ENCODE data around the gene FSTL4. TPM values are rescaled to one million over a fixed set of nuclear protein-coding genes. Genes with fewer than 3 reads are reported as not detected.

FSTL4 gene
- total RNA-seq, 2 donors from 2014 or later: 4.4 to 5.5 TPM

DNA sequence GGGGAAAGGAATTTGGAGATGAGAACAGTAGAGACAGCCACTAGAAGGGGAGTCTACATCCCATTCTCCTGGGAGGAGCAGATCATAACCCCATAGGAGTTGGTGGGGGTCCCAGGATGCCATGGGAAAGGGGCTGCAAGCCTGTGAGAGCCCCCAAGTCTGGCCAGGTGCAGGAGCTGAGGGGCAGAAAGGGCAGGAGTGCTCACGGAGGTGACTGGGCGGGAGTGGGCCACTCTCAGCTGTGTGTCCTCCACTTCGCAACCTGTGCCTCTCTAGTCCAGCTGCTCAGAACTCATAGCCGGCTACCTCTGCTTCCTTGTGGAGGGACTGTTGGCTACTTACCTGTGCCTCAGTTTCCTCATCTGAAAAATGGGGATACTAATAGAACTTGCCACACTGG lies 263.9 kb downstream of the FSTL4 start:
- Histone ChIP-seq H3K4me1 (ENCODE audit: control insufficient read depth, insufficient read depth, low read length) (no peaks in the 10 kb centered on the region), H3K36me3 (ENCODE audit: control insufficient read depth, insufficient read depth, low read length) (no peaks in the 10 kb centered on the region), H3K9me3 (ENCODE audit: control insufficient read depth, low read length) (no peaks in the 10 kb centered on the region), H3K27me3 (ENCODE audit: control insufficient read depth, insufficient read depth, low read length, poor library complexity, severe bottlenecking) (no peaks in the 10 kb centered on the region), H3K9ac (ENCODE audit: extremely low read depth, low read length, poor library complexity, severe bottlenecking) (no peak overlapping the region), H3K4me3 (ENCODE audit: low read length) (no peak overlapping the region), H3K27ac (ENCODE audit: low read depth, low read length) (no peak overlapping the region)
- Mint-ChIP-seq H3K4me3 (no peak overlapping the region), H3K27me3 (ENCODE audit: insufficient read depth) (no peaks in the 10 kb centered on the region), H3K27ac (no peak overlapping the region), H3K4me1 (peaks cover 2% of the 10 kb centered on the region), H3K36me3 (ENCODE audit: low read depth) (no peaks in the 10 kb centered on the region), H3K9me3 (no peaks in the 10 kb centered on the region)
- DNase-seq: no peak
- TF ChIP-seq, protein P1, sequence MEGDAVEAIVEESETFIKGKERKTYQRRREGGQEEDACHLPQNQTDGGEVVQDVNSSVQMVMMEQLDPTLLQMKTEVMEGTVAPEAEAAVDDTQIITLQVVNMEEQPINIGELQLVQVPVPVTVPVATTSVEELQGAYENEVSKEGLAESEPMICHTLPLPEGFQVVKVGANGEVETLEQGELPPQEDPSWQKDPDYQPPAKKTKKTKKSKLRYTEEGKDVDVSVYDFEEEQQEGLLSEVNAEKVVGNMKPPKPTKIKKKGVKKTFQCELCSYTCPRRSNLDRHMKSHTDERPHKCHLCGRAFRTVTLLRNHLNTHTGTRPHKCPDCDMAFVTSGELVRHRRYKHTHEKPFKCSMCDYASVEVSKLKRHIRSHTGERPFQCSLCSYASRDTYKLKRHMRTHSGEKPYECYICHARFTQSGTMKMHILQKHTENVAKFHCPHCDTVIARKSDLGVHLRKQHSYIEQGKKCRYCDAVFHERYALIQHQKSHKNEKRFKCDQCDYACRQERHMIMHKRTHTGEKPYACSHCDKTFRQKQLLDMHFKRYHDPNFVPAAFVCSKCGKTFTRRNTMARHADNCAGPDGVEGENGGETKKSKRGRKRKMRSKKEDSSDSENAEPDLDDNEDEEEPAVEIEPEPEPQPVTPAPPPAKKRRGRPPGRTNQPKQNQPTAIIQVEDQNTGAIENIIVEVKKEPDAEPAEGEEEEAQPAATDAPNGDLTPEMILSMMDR (conservative IDR thresholded peaks at IDR 0.05): no peak
- 80 to 94% methylated on average over 1 to 4 of the region's 4 CpGs for WGBS, 2 experiments (ENCODE audit: insufficient coverage in 1 of 2, insufficient read length in 1 of 2)

DNA sequence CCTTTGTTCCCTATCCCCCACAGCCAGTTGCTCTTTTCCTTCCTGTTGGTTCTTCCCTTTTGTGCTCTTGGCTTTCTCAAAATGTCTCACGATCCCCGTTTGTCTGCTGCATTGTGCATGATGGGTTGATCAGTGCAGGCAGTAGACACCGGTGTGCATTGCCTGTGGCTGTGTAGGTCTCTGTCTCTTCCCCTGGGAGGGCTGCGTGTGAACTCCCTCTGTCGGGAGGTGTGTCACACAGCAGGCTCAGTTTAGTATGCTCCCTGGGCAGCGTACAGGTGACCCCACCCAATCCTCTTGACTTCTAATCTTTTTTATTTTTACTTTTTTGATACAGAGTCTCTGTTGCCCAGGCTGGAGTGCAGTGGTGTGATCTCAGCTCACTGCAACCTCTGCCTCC lies 265.3 kb downstream of the FSTL4 start:
- TF ChIP-seq, protein P1 (conservative IDR thresholded peaks at IDR 0.05): peak; percentile 53
- Histone ChIP-seq H3K9me3 (ENCODE audit: control insufficient read depth, low read length) (no peaks in the 10 kb centered on the region), H3K36me3 (ENCODE audit: control insufficient read depth, insufficient read depth, low read length) (no peaks in the 10 kb centered on the region), H3K27ac (ENCODE audit: low read depth, low read length) (no peak overlapping the region), H3K9ac (ENCODE audit: extremely low read depth, low read length, poor library complexity, severe bottlenecking) (no peak overlapping the region), H3K27me3 (ENCODE audit: control insufficient read depth, insufficient read depth, low read length, poor library complexity, severe bottlenecking) (no peaks in the 10 kb centered on the region), H3K4me3 (ENCODE audit: low read length) (no peak overlapping the region), H3K4me1 (ENCODE audit: control insufficient read depth, insufficient read depth, low read length) (no peaks in the 10 kb centered on the region)
- H3K4me3 Mint-ChIP-seq: no peak overlapping the region
- H3K4me1 Mint-ChIP-seq: peaks cover 3% of the 10 kb centered on the region
- WGBS, 2 experiments (ENCODE audit: insufficient coverage in 1 of 2, insufficient read length in 1 of 2): 67 to 76% methylated on average over 2 to 6 of the region's 6 CpGs
- DNase-seq: no peak
- H3K27ac Mint-ChIP-seq: no peak overlapping the region
- no peaks in the 10 kb centered on the region for H3K27me3 Mint-ChIP-seq (ENCODE audit: insufficient read depth)
- H3K9me3 Mint-ChIP-seq: no peaks in the 10 kb centered on the region
- no peaks in the 10 kb centered on the region for H3K36me3 Mint-ChIP-seq (ENCODE audit: low read depth)

DNA sequence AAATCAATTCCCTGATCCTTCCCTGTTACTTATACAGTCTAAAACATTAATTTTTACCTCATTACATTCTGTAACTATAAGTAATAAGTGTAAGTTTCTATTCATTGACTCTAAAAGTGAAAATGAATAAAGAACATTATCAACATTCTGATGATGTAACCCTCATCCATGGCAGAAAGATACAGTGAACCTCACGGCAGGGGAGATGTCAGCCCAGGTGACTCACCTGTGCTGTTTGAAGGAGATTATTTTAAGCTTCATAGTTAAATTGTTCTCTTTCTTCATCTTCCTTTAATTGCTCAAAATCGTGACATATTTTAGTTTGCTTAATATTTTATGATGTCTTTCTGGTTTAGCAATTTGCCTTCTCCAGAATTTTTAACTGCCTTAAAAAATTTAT lies 268.1 kb downstream of the FSTL4 start:
- Mint-ChIP-seq H3K4me3 (no peak overlapping the region), H3K4me1 (peaks cover 3% of the 10 kb centered on the region)

More for the DNA sequence above, 268.1 kb downstream of the FSTL4 start:
- no peak overlapping the region for H3K4me3 ChIP-seq (ENCODE audit: low read length)
- no peaks in the 10 kb centered on the region for H3K9me3 ChIP-seq (ENCODE audit: control insufficient read depth, low read length)
- Mint-ChIP-seq H3K27me3 (ENCODE audit: insufficient read depth) (no peaks in the 10 kb centered on the region), H3K27ac (no peak overlapping the region), H3K9me3 (no peaks in the 10 kb centered on the region), H3K36me3 (ENCODE audit: low read depth) (no peaks in the 10 kb centered on the region)
- WGBS, 2 experiments (ENCODE audit: insufficient coverage in 1 of 2, insufficient read length in 1 of 2): 88% methylated on average over 2 of the region's 2 CpGs; no CpG with 5 or more reads in 1 of the 2 experiments
- no peak overlapping the region for H3K27ac ChIP-seq (ENCODE audit: low read depth, low read length)
- no peaks in the 10 kb centered on the region for H3K4me1 ChIP-seq (ENCODE audit: control insufficient read depth, insufficient read depth, low read length)
- H3K36me3 ChIP-seq (ENCODE audit: control insufficient read depth, insufficient read depth, low read length): no peaks in the 10 kb centered on the region
- no peaks in the 10 kb centered on the region for H3K27me3 ChIP-seq (ENCODE audit: control insufficient read depth, insufficient read depth, low read length, poor library complexity, severe bottlenecking)
- TF ChIP-seq, protein P1 (conservative IDR thresholded peaks at IDR 0.05): no peak
- no peak for DNase-seq
- H3K9ac ChIP-seq (ENCODE audit: extremely low read depth, low read length, poor library complexity, severe bottlenecking): no peak overlapping the region
